ENCODE data around the gene SLC12A5. TPM values are rescaled to one million over a fixed set of nuclear protein-coding genes. Genes with fewer than 3 reads are reported as not detected.

The SLC12A5 gene
- total RNA-seq, 1 experiment from 2014 or later = 8.7 TPM

DNA sequence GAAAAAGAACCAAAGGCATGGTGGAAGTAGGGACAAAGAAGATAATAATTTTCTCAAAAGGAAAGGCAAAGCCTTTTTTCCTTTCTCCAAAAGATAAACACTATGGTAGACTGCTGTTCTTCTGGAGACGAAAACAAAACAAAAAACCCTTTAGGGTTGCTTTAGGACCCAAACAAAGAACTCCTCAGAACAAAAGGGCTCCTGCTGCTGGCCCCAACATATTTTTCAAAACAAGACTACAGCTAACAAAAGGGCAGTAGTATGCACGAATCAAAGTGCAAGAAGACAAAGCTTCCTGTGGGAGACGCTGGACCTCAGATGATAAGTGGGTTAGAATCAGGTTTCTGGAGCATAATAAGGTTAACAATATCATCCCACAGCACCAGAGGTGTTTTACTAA is 45.0 kb downstream of the SLC12A5 start:
- H4K20me1 ChIP-seq (ENCODE audit: insufficient read depth) = peaks cover 35% of the 10 kb centered on the region
- POLR2A ChIA-PET (ENCODE audit: unreplicated experiment) = no interaction called here
- intact Hi-C loops (cut with micrococcal nuclease; ENCODE audit: unreplicated experiment) = no loop called here
- H3K36me3 ChIP-seq (ENCODE audit: low read depth) = peaks cover 15% of the 10 kb centered on the region; the same call in 1 of the 2 replicates
- no peak overlapping the region for H3K4me3 ChIP-seq
- BruUV-seq (replicated peaks) = no TSS peak
- no peaks in the 10 kb centered on the region for H3F3A ChIP-seq (ENCODE audit: insufficient read depth, low read depth)
- H3K27me3 ChIP-seq (ENCODE audit: insufficient read depth, low read depth) = no peaks in the 10 kb centered on the region
- no peak overlapping the region for H3K27ac ChIP-seq
- H2AFZ ChIP-seq = no peak overlapping the region
- no peak for TF ChIP-seq EZH2 (IDR thresholded peaks at IDR 0.05; ENCODE audit: low read depth)
- TF ChIP-seq, protein P1, sequence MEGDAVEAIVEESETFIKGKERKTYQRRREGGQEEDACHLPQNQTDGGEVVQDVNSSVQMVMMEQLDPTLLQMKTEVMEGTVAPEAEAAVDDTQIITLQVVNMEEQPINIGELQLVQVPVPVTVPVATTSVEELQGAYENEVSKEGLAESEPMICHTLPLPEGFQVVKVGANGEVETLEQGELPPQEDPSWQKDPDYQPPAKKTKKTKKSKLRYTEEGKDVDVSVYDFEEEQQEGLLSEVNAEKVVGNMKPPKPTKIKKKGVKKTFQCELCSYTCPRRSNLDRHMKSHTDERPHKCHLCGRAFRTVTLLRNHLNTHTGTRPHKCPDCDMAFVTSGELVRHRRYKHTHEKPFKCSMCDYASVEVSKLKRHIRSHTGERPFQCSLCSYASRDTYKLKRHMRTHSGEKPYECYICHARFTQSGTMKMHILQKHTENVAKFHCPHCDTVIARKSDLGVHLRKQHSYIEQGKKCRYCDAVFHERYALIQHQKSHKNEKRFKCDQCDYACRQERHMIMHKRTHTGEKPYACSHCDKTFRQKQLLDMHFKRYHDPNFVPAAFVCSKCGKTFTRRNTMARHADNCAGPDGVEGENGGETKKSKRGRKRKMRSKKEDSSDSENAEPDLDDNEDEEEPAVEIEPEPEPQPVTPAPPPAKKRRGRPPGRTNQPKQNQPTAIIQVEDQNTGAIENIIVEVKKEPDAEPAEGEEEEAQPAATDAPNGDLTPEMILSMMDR (conservative IDR thresholded peaks at IDR 0.05) = no peak
- H3K79me2 ChIP-seq (ENCODE audit: low read depth) = 0 out of 2 replicates have a peak, but pooled peaks cover under 1% of the 10 kb centered on the region
- no peaks in the 10 kb centered on the region for H3K9me3 ChIP-seq (ENCODE audit: insufficient read depth, low read depth)
- H3K4me2 ChIP-seq = no peak overlapping the region
- DNase-seq = no peak
- no peaks in the 10 kb centered on the region for H3K9me2 ChIP-seq (ENCODE audit: insufficient read depth)
- H3K4me1 ChIP-seq (replicated peaks; ENCODE audit: insufficient read depth) = no peaks in the 10 kb centered on the region
- CTCF ChIA-PET = no interaction called here

DNA sequence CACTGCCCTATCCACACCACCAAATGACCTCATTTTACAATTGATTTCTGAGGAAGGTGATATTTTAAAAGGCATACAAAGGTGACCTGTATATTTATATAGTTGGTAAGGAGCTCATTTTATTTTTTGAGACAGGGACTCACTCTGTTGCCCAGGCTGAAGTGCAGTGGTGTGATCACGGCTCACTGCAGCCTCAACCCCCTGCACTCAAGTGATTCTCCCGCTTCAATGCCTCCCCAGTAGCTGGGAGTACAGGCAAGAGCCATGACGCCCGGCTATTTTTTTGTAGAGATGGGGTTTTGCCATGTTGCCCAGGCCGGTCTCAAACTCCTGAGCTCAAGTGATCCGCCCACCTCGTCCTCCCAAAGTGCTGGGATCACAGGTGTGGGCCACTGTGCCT is 47.8 kb downstream of the SLC12A5 start:
- POLR2A ChIA-PET (ENCODE audit: unreplicated experiment) = interaction anchor here (0.6 kb wide), 1 partner anchor 228 kb away, joined by 3 read pairs; no protein-coding TSS in a partner anchor
- H3K9me2 ChIP-seq (ENCODE audit: insufficient read depth) = no peaks in the 10 kb centered on the region
- BruUV-seq (replicated peaks) = no TSS peak
- CTCF ChIA-PET = interaction anchor here (0.6 kb wide), 1 partner anchor 473 kb away, joined by 3 read pairs; no protein-coding TSS in a partner anchor
- no peaks in the 10 kb centered on the region for H3F3A ChIP-seq (ENCODE audit: insufficient read depth, low read depth)
- H3K27me3 ChIP-seq (ENCODE audit: insufficient read depth, low read depth) = no peaks in the 10 kb centered on the region
- intact Hi-C loops (cut with micrococcal nuclease; ENCODE audit: unreplicated experiment) = no loop called here
- no peak overlapping the region for H3K4me2 ChIP-seq
- TF ChIP-seq, protein P1 (conservative IDR thresholded peaks at IDR 0.05) = no peak
- no peak for TF ChIP-seq EZH2 (IDR thresholded peaks at IDR 0.05; ENCODE audit: low read depth)
- H3K9me3 ChIP-seq (ENCODE audit: insufficient read depth, low read depth) = no peaks in the 10 kb centered on the region
- DNase-seq = no peak
- peaks cover 9% of the 10 kb centered on the region; the same call in 1 of the 2 replicates for H3K36me3 ChIP-seq (ENCODE audit: low read depth)
- H3K27ac ChIP-seq = no peak overlapping the region
- H3K4me1 ChIP-seq (replicated peaks; ENCODE audit: insufficient read depth) = no peaks in the 10 kb centered on the region
- H4K20me1 ChIP-seq (ENCODE audit: insufficient read depth) = peaks cover 53% of the 10 kb centered on the region
- H3K4me3 ChIP-seq = no peak overlapping the region
- H3K79me2 ChIP-seq (ENCODE audit: low read depth) = peaks cover 26% of the 10 kb centered on the region
- no peak overlapping the region for H2AFZ ChIP-seq

DNA sequence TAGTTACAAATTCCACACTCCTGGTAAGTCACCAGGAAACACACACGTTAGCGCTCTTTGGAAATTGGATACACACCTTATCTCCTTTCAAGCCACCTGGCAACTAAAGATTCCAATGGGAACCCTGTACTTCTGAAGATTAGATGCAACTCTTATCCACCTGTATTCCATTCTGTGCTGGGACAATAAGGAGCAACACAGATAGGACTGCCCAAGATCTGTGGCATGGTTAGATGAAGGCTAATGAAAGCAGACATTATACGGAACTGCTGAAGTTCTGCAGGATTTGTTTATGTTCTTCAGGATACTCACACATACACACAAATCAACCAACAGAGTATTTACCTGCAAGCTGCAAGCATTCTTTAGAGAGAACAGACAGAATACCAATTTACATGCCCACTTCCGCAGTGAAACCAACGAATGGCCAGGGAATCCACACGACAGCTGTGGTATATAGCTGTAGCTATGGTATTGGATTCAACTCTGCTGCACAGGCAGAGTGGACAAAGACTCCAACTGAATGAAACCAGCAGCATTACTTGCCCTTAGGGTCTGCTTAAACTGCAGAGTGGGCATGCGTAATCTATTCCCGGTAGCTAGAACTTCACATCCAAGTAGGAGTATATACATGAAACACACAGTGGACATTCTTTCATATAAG is 48.8 kb downstream of the SLC12A5 start:
- no peaks in the 10 kb centered on the region for H3K27me3 ChIP-seq (ENCODE audit: insufficient read depth, low read depth)
- H3K4me1 ChIP-seq (replicated peaks; ENCODE audit: insufficient read depth) = no peaks in the 10 kb centered on the region
- H3K36me3 ChIP-seq (ENCODE audit: low read depth) = peaks cover 9% of the 10 kb centered on the region; the same call in 1 of the 2 replicates
- H3K79me2 ChIP-seq (ENCODE audit: low read depth) = peaks cover 36% of the 10 kb centered on the region
- no peak overlapping the region for H2AFZ ChIP-seq
- peaks cover 63% of the 10 kb centered on the region for H4K20me1 ChIP-seq (ENCODE audit: insufficient read depth)
- H3K4me3 ChIP-seq = no peak overlapping the region
- BruUV-seq (replicated peaks) = no TSS peak
- H3F3A ChIP-seq (ENCODE audit: insufficient read depth, low read depth) = no peaks in the 10 kb centered on the region
- no peaks in the 10 kb centered on the region for H3K9me3 ChIP-seq (ENCODE audit: insufficient read depth, low read depth)
- no peak overlapping the region for H3K4me2 ChIP-seq
- DNase-seq = no peak
- ChIA-PET POLR2A (ENCODE audit: unreplicated experiment) (no interaction called here), CTCF (no interaction called here)
- no peak overlapping the region for H3K27ac ChIP-seq
- TF ChIP-seq, protein P1 (conservative IDR thresholded peaks at IDR 0.05) = no peak
- TF ChIP-seq EZH2 (IDR thresholded peaks at IDR 0.05; ENCODE audit: low read depth) = no peak
- H3K9me2 ChIP-seq (ENCODE audit: insufficient read depth) = no peaks in the 10 kb centered on the region
- intact Hi-C loops (cut with micrococcal nuclease; ENCODE audit: unreplicated experiment) = no loop called here
